Neural progenitor cell (in vitro differentiated cells): ENCODE data around the gene BRD3OS. TPM values are rescaled to one million over a fixed set of nuclear protein-coding genes. Genes with fewer than 3 reads are reported as not detected.

Experiments
- DNase-seq: peaks from one replicate; pipeline ENCODE4 v3.0.0-alpha.2; 2016; ENCODE audit warnings: low spot score
- H2AFZ ChIP-seq: fragments of 200-600 bp; sonication (generic); replicated peaks from 2 replicates; pipeline ENCODE4 v1.6.1; 2016; ENCODE audit warnings: antibody characterized with exemption
- H3F3A ChIP-seq: fragments of 200-600 bp; sonication (generic); 2 replicates; pipeline ENCODE4 v1.6.1; 2016; ENCODE audit warnings: antibody characterized with exemption, low read depth
- H3K27ac ChIP-seq: fragments of 200-600 bp; sonication (generic); 2 replicates; pipeline ENCODE4 v1.5.1; 2016; ENCODE audit warnings: mild to moderate bottlenecking
- H3K27me3 ChIP-seq: fragments of 200-600 bp; sonication (generic); 2 replicates; pipeline ENCODE4 v1.6.1; 2016; ENCODE audit warnings: mild to moderate bottlenecking, moderate library complexity
- H3K36me3 ChIP-seq: fragments of 200-600 bp; sonication (generic); 2 replicates; pipeline ENCODE4 v1.5.1; 2016
- H3K4me1 ChIP-seq: fragments of 200-600 bp; sonication (generic); 2 replicates; pipeline ENCODE4 v1.6.1; 2016; ENCODE audit warnings: mixed run types
- H3K4me2 ChIP-seq: fragments of 200-600 bp; sonication (generic); 2 replicates; pipeline ENCODE4 v1.6.1; 2016
- H3K4me3 ChIP-seq: fragments of 200-600 bp; sonication (generic); 2 replicates; pipeline ENCODE4 v1.5.1; 2016
- H3K79me2 ChIP-seq: fragments of 200-600 bp; sonication (generic); 2 replicates; pipeline ENCODE4 v1.6.1; 2016; ENCODE audit warnings: low read depth
- H3K9ac ChIP-seq: fragments of 200-600 bp; sonication (generic); 2 replicates; pipeline ENCODE4 v1.6.1; 2016
- H3K9me3 ChIP-seq: fragments of 200-600 bp; sonication (generic); 2 replicates; pipeline ENCODE4 v1.5.1; 2016; ENCODE audit warnings: low read depth
- H4K20me1 ChIP-seq: fragments of 200-600 bp; sonication (generic); 2 replicates; pipeline ENCODE4 v1.6.1; 2016; ENCODE audit warnings: low read depth
- H3K27ac Mint-ChIP-seq: 3 replicates; pipeline ENCODE4 v1.8.0; 2021; ENCODE audit warnings: mixed read lengths
- H3K27me3 Mint-ChIP-seq: 2 replicates; pipeline ENCODE4 v1.8.0; 2022; ENCODE audit warnings: low read depth, mild to moderate bottlenecking, inconsistent platforms, moderate library complexity, mixed read lengths; ENCODE audit not compliant: insufficient read depth
- H3K36me3 Mint-ChIP-seq: 3 replicates; pipeline ENCODE4 v1.8.0; 2021; ENCODE audit warnings: mixed read lengths
- H3K4me1 Mint-ChIP-seq: 3 replicates; pipeline ENCODE4 v1.8.0; 2021; ENCODE audit warnings: mixed read lengths
- H3K4me3 Mint-ChIP-seq: 3 replicates; pipeline ENCODE4 v1.8.0; 2021; ENCODE audit warnings: mild to moderate bottlenecking, moderate library complexity, mixed read lengths
- H3K9me3 Mint-ChIP-seq: 3 replicates; pipeline ENCODE4 v1.8.0; 2020; ENCODE audit warnings: mixed read lengths
- CTCF ChIP-seq: fragments of 200-600 bp; sonication (generic); IDR thresholded peaks from 2 replicates; pipeline ENCODE4 v1.5.1; 2017; ENCODE audit warnings: antibody characterized with exemption, mild to moderate bottlenecking
- EZH2 ChIP-seq: fragments of 200-600 bp; sonication (generic); IDR thresholded peaks from 2 replicates; pipeline ENCODE4 v1.6.1; 2017; ENCODE audit warnings: antibody characterized with exemption, mild to moderate bottlenecking, moderate library complexity
- EZH2phosphoT487 ChIP-seq: fragments of 200-600 bp; sonication (generic); IDR thresholded peaks from 2 replicates; pipeline ENCODE4 v1.6.1; 2017; ENCODE audit warnings: antibody characterized with exemption
- total RNA-seq: library from RNA; depleted of rRNA; stranded (reverse); fragments of >200 nt; gene quantifications from 2 replicates; pipeline ENCODE4 v1.2.3, GENCODE V29; 2015; ENCODE audit warnings: low replicate concordance

BRD3OS gene
- total RNA-seq, 1 donor from 2014 or later = 19.0 TPM

DNA sequence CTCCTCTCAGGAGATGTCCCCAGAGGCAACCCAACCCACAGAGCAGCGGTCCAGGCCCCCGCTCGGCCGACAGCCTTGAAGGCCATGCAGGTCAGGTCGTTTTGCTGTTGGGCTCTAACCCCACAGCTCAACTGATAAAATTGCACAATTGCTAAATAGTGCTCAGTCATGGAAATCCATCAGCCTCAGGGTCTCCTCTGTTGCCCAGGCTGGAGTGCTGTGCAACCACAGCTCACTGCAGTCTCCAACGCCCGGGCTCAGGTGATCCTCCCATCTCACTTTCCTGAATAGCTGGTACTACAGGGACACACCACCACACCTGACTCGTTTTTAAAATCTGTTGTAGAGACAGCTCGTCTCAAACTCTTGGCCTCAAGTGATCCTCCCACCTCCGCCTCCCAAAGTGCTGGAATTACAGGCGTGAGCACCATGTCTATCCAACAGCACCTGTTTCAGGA is 18.3 kb downstream of the BRD3OS start:
- Histone ChIP-seq H3F3A (no peaks in the 10 kb centered on the region), H4K20me1 (peaks cover 46% of the 10 kb centered on the region), H3K4me3 (no peak overlapping the region), H3K4me2 (no peak overlapping the region), H2AFZ (no peak overlapping the region), H3K27ac (no peak overlapping the region), H3K27me3 (no peaks in the 10 kb centered on the region), H3K9me3 (no peaks in the 10 kb centered on the region), H3K9ac (no peak overlapping the region), H3K36me3 (peaks cover 5% of the 10 kb centered on the region), H3K79me2 (no peaks in the 10 kb centered on the region), H3K4me1 (no peaks in the 10 kb centered on the region)
- H3K9me3 Mint-ChIP-seq = peaks cover 3% of the 10 kb centered on the region
- TF ChIP-seq CTCF (no peak), EZH2 (no peak), EZH2phosphoT487 (no peak)
- H3K4me3 Mint-ChIP-seq = peak overlapping the region; percentile 33
- peaks cover 29% of the 10 kb centered on the region for H3K36me3 Mint-ChIP-seq
- no peaks in the 10 kb centered on the region for H3K4me1 Mint-ChIP-seq
- peaks cover 4% of the 10 kb centered on the region for H3K27me3 Mint-ChIP-seq
- DNase-seq = no peak
- peak overlapping the region; percentile 46 for H3K27ac Mint-ChIP-seq

- H3K36me3 Mint-ChIP-seq = peaks cover 16% of the 10 kb centered on the region
- no peak overlapping the region for H3K4me3 Mint-ChIP-seq
- H3K27me3 Mint-ChIP-seq = peaks cover 4% of the 10 kb centered on the region
- H4K20me1 ChIP-seq = peaks cover 56% of the 10 kb centered on the region
- no peak overlapping the region for H3K27ac Mint-ChIP-seq
- H3F3A ChIP-seq = no peaks in the 10 kb centered on the region
- H3K27me3 ChIP-seq = no peaks in the 10 kb centered on the region
- no peak for TF ChIP-seq CTCF
- no peak for TF ChIP-seq EZH2phosphoT487
- no peak for TF ChIP-seq EZH2
- no peak overlapping the region for H3K9ac ChIP-seq
- no peaks in the 10 kb centered on the region for H3K36me3 ChIP-seq
- H3K79me2 ChIP-seq = no peaks in the 10 kb centered on the region
- no peaks in the 10 kb centered on the region for H3K4me1 Mint-ChIP-seq
- H3K4me3 ChIP-seq = no peak overlapping the region
- H3K9me3 ChIP-seq = no peaks in the 10 kb centered on the region
- no peaks in the 10 kb centered on the region for H3K4me1 ChIP-seq
- no peaks in the 10 kb centered on the region for H3K9me3 Mint-ChIP-seq
- H2AFZ ChIP-seq = no peak overlapping the region
- no peak overlapping the region for H3K4me2 ChIP-seq
- H3K27ac ChIP-seq = no peak overlapping the region
- DNase-seq = no peak
Measured at GRCh38 chr9:134044944-134045343, 19.7 kb downstream of the BRD3OS start.

DNA sequence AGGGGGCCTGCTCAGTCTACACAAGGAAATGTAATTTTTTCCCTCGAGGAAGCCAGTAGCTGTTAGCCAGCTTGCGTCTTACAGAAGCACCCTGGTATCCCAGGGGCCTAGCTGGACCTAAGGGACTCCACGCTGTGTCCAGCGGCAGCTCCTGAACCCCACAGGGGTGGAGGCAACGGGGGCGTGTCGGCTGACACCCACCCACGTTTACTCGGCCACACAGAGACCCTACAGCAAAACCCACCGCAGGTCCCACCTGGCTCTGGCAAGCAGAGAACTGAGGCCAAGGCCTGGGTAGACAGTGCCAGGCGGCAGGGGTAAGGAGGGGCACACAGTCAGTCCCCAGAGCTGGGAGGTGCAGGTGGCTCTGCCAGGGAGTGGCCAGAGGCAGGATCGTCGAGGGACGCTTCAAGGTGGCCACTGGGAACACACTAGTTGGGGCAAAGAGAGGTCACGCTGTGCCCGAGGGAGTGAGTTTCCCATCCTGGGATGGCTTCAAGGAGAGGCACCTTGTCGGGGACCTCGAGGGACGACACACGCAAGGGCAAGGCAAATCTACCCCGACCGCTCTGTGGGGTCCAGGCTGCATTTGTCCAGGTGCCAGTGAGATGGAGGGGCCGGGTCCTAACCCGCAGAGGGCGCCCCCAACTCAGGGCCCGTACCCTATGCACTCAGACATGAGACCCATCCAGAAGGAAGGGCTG is 20.7 kb downstream of the BRD3OS start:
- no peak for DNase-seq
- H3K4me2 ChIP-seq = no peak overlapping the region
- no peak overlapping the region for H3K4me3 Mint-ChIP-seq
- H3K27me3 ChIP-seq = no peaks in the 10 kb centered on the region
- no peaks in the 10 kb centered on the region for H3K9me3 ChIP-seq
- no peaks in the 10 kb centered on the region for H3F3A ChIP-seq
- H3K4me1 ChIP-seq = no peaks in the 10 kb centered on the region
- peaks cover 12% of the 10 kb centered on the region for H3K36me3 Mint-ChIP-seq
- no peaks in the 10 kb centered on the region for H3K9me3 Mint-ChIP-seq
- H4K20me1 ChIP-seq = peaks cover 66% of the 10 kb centered on the region
- no peak overlapping the region for H3K27ac Mint-ChIP-seq
- no peak overlapping the region for H3K4me3 ChIP-seq
- H3K27me3 Mint-ChIP-seq = peaks cover 3% of the 10 kb centered on the region
- no peak overlapping the region for H3K27ac ChIP-seq
- no peaks in the 10 kb centered on the region for H3K36me3 ChIP-seq
- H3K4me1 Mint-ChIP-seq = no peaks in the 10 kb centered on the region
- TF ChIP-seq EZH2phosphoT487 = no peak
- TF ChIP-seq CTCF = no peak
- no peak for TF ChIP-seq EZH2
- no peak overlapping the region for H2AFZ ChIP-seq
- H3K79me2 ChIP-seq = no peaks in the 10 kb centered on the region
- H3K9ac ChIP-seq = no peak overlapping the region
